DMS114 treated with DMSO at 0.1 percent for 48 hours (cell line): Measurements from ENCODE around the gene GPRC5B.

ENCODE experiments used
- DNase-seq: peaks from one replicate; lab custom pipeline; 2025; ENCODE audit not compliant: unreplicated experiment; lab: John Stamatoyannopoulos, UW

The GPRC5B gene

GRCh38 chr16:19850131-19850817, 34.4 kb downstream of the GPRC5B start:
- no peak for DNase-seq

DNA sequence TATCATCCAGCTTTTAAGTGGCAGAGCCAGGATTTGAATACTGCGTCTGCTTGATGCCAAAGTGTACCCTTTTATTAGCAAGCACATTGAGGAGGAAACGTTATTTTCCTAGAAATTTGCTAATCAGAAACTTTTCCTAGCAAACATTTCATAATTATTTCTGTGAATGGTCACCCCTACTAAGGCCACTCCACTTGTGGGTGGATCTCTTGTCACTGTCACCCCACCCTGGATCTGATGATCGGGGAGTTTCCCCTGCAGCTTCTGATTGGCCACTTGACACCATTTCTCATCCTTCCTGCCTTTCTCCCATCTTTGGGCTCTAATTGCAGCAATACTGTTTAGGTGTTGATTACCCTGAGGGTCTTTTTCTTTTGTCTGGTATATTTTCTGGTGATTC, 35.9 kb downstream of the GPRC5B start:
- no peak for DNase-seq

DNA sequence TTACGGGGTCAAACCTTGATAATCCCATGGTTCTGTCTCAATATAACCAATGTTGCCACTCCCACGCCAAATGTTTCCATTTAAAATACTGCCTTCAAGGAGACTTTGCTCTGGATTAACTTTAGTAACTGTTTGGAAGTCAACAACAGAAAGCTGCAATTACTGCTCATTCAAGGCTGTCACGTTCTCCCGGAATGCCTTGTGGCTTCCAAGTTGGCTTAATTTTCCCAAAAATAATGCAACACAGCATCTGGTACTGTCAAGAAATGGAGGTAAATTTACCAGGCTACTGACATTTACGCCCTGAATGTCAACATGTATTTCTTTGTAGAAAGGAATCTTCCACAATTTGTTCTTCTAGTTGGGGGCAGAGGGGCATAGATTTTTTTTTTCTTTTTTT, 38.2 kb downstream of the GPRC5B start:
- no peak for DNase-seq

DNA sequence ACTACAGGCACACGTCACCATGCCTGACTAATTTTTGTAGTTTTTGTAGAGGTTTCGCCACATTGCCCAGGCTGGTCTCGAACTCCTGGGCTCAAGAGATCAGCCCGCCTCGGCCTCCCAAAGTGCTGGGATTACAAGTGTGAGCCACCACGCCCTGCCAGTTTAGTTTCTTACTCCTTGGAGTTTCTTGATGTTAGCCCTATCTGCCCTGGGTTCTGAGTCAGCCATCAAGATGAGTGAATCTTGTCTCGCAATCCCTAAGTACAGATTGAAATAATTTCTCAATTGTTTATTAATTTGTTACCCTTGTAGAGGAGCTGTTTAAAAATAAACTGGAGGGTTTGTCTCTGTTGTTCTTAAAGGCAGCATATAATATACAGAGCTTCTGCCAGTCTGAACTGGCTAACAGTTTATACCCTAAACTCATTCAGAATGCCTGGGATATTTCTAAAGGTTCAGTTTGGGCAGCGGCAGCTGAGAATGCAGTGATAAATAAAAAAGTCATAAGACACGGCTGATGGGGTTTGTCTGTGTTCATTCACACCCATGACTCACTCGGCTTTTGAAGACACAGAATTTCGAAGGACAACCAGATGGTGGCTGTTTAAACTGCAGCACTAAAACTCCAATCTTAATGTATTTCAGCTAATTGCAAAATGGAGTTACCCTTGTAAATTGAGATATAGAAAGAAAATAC, 39.6 kb downstream of the GPRC5B start:
- DNase-seq, result no peak

GRCh38 chr16:19843371-19843770, 41.3 kb downstream of the GPRC5B start:
- no peak for DNase-seq

GRCh38 chr16:19842426-19843157, 42.1 kb downstream of the GPRC5B start:
- no peak for DNase-seq

DNA sequence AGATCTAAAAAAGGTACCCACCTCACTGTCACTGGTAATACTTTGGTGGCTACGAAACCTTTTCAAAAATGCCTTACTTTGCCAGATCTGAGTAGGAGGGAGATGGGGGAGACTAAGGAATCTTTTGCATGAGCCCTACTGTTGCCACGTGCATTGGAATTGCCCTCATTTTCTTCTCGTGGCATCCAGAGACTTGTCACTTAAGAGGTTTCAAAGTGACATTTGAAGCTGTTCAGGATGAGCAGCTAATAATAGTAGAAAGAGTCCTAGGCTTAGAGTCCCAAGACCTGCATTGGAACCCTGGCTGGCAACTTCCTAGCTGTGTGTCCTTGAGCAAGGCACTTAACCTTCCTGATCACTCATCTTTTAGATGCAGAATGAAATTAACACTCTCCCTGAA, 43.5 kb downstream of the GPRC5B start:
- no peak for DNase-seq

DNA sequence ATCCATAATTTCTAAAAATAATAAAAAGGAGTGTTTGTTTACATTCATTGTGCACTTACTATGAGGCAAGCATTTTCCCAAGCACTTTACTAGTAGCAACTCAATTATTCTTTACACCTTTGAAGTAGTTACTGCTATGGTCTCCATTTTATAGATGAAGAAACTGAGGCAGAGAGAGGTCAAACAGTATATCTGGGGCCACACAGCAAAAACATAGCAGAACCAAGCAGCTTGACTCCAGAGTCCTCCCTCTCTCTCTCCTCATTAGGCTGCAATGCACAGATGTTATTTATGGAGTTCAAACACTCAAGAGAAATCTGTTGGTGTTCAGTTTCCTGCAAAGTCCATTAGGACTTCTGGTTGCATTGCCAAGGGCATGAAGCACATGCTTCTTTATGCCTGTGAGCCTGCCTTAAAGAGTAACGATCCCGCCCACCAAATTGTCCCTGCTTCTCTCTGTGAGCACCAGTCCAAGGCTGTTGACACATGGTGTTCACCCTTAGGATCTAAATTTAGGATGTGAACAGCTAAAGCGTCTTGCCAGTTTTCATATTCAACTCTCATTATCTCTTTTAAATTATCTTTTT, 44.0 kb downstream of the GPRC5B start:
- no peak for DNase-seq

DNA sequence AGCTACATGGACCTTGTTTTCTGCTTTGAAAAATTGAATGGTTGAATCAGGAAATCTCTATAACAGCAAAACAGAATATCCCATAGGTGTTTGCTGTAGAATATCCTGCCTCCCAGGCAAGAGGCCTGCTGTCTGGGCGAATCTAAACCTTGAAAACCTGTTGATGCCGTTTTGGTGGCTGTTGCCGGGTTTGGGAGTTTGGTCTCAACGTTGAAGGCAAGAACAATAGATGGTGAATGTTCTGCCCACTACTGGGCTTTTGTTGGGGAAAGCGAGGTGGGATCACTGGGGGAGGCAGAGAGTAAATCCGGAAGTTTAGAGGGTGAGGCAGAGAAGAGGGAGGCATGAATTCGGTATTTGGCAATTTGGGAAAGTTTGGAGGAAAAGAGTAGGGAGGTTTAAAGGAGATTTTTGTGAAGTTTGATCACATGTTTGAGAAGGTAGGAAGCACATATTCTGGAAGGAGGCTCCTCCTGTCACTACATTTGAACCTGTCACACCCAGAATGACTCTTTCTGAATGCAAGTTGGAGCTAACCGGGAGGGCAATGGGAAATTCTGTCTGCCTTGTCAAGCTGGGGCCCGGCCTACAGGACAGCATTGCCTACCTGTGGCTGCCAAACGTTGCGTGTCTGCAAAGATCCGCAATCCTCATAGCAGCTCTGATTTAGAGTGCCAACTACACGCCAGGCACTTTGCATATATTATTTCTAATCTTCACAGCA, 46.5 kb downstream of the GPRC5B start:
- no peak for DNase-seq

GRCh38 chr16:19837331-19837980, 47.2 kb downstream of the GPRC5B start:
- no peak for DNase-seq

DNA sequence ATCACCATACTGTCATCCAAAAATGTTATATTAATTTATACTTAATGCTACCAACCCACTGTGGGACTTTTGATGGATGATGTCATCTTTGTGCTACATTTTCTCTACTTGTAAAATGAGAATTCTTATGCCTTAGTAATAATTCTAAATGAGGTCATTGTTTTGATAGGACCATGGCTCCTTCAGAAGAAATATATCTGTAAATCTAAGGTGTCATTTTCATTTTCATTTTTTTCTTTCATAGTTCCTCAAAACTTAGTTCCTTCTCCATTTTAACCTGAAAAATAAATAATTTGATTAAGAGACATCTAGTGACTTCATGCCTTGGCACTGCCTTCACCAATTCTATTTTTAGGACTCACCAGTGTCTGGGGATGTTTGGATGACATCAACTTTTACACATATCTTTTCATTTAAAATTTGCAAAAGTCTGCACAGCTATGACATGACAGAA, 48.7 kb downstream of the GPRC5B start:
- no peak for DNase-seq

- no peak for DNase-seq
These were observed 49.5 kb downstream of the GPRC5B start for GRCh38 chr16:19835196-19835595.

DNA sequence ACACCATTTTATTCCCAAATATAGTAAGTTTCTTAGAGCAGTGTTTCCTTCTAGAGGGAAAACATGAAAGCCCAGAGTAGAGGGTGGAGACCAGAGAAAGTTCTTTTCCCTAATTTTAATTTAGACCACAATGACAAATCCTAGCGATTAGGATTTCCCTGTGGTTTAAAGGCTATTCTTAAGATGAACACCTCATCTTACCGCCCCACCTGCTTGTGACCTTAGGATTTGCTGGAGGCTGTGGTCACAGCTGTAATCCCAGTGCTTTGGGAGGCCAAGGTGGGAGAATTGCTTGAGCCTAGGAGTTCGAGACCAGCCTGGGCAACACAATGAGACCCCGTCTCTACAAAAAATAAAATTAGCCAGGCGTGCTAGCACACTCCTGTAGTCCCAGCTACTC, 51.1 kb downstream of the GPRC5B start:
- no peak for DNase-seq

DNA sequence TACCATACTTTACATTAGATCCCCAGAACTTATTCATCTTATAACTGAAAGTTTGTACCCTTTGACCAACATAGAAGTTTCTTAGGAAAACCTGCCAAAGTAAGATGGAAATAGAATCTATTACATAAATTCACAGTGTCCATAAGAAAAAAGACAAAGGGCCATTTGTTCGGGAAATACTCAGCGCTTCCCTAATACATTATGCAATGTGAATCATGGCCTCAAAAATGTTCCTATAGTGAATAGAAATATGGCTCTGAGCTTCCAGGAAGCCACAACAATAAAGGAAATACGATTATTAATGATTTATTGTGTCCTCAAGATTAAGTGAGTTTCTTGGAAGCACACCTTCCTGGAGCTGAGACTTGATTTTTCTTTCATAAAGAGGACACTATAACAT, 51.5 kb downstream of the GPRC5B start:
- no peak for DNase-seq

GRCh38 chr16:19831678-19832077, 53.0 kb downstream of the GPRC5B start:
- no peak for DNase-seq

- DNase-seq, result no peak
These were observed 53.6 kb downstream of the GPRC5B start for GRCh38 chr16:19830902-19831560.

GRCh38 chr16:19829844-19830692, 54.6 kb downstream of the GPRC5B start:
- no peak for DNase-seq

DNA sequence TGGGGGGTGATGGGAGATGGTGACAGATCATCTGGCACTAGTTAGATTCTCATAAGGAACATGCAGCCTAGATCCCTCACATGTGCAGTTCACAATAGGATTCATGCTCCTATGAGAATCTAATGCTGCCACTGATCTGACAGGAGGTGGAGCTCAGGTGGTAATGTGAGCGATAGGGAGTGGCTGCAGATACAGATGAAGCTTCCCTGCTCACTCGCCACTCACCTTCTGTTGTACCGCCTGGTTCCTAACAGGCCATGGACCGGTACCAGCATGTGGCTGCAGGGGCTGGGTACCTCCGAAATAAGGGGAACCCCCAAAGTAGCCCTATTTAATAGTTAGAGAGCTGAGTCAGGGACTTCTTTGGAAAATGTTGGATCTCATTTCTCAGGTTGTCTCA, 60.4 kb downstream of the GPRC5B start:
- no peak for DNase-seq

- no peak for DNase-seq
These were observed 61.3 kb downstream of the GPRC5B start for GRCh38 chr16:19823322-19823721.
